Smooth muscle cell (in vitro differentiated cells): ENCODE measurements around the gene FETUB. TPM values are rescaled to one million over a fixed set of nuclear protein-coding genes. Genes with fewer than 3 reads are reported as not detected.

Source experiments
- DNase-seq: peaks from one replicate; lab custom pipeline; 2025; ENCODE audit not compliant: unreplicated experiment; lab: John Stamatoyannopoulos, UW
- H2AFZ ChIP-seq: fragments of 200-600 bp; sonication (generic); 2 replicates; pipeline ENCODE4 v1.6.0; 2016; ENCODE audit warnings: antibody characterized with exemption, low read depth, mild to moderate bottlenecking
- H3F3A ChIP-seq: fragments of 200-600 bp; sonication (generic); 2 replicates; pipeline ENCODE4 v1.6.0; 2017; ENCODE audit warnings: antibody characterized with exemption, low read depth
- H3K27ac ChIP-seq: fragments of 200-600 bp; sonication (generic); 2 replicates; pipeline ENCODE4 v1.5.1; 2016; ENCODE audit warnings: low read depth, mild to moderate bottlenecking
- H3K27me3 ChIP-seq: fragments of 200-600 bp; sonication (generic); 2 replicates; pipeline ENCODE4 v1.6.1; 2016; ENCODE audit warnings: low read depth, mild to moderate bottlenecking
- H3K36me3 ChIP-seq: fragments of 200-600 bp; sonication (generic); 2 replicates; pipeline ENCODE4 v1.5.1; 2016; ENCODE audit warnings: low read depth
- H3K4me1 ChIP-seq: fragments of 200-600 bp; sonication (generic); 2 replicates; pipeline ENCODE4 v1.5.1; 2016; ENCODE audit warnings: low read depth
- H3K4me2 ChIP-seq: fragments of 200-600 bp; sonication (generic); 2 replicates; pipeline ENCODE4 v1.6.0; 2016; ENCODE audit warnings: mild to moderate bottlenecking
- H3K4me3 ChIP-seq: fragments of 200-600 bp; sonication (generic); 2 replicates; pipeline ENCODE4 v1.5.1; 2016; ENCODE audit warnings: mild to moderate bottlenecking
- H3K79me2 ChIP-seq: fragments of 200-600 bp; sonication (generic); 2 replicates; pipeline ENCODE4 v1.6.0; 2016; ENCODE audit warnings: low read depth, mild to moderate bottlenecking
- H3K9ac ChIP-seq: fragments of 200-600 bp; sonication (generic); 2 replicates; pipeline ENCODE4 v1.6.0; 2016; ENCODE audit warnings: low read depth
- H3K9me3 ChIP-seq: fragments of 200-600 bp; sonication (generic); replicated peaks from 2 replicates; pipeline ENCODE4 v1.5.1; 2016; ENCODE audit warnings: low read depth
- H4K20me1 ChIP-seq: fragments of 200-600 bp; sonication (generic); 2 replicates; pipeline ENCODE4 v1.6.0; 2016; ENCODE audit warnings: low read depth
- WGBS: methylation state at CpG from one replicate; pipeline ENCODE4 v1.1.7; 2016; ENCODE audit warnings: low lambda C conversion rate; 5-methylcytosine and 5-hydroxymethylcytosine counted together
- polyA plus RNA-seq: library from polyadenylated mRNA; unstranded; fragments of >200 nt; fragmentation: Nextera tagmentation; extraction: Ambion mirVana; gene quantifications from 2 replicates; pipeline ENCODE4 v1.2.1, GENCODE V29; 2016
- total RNA-seq: library from RNA; depleted of rRNA; stranded (reverse); fragments of >200 nt; gene quantifications from 2 replicates; pipeline ENCODE4 v1.2.3, GENCODE V29; 2014
- TF ChIP-seq, protein P1 (sequence below): fragments of 200-600 bp; sonication (generic); IDR thresholded peaks from 2 replicates; pipeline ENCODE4 v1.5.1; 2017; ENCODE audit warnings: borderline replicate concordance, mild to moderate bottlenecking, antibody characterized with exemption; ENCODE audit not compliant: insufficient read depth, poor library complexity, severe bottlenecking

The FETUB gene
- total and polyA plus RNA-seq, 2 experiments from 2014 or later, result 1.9 TPM; not detected in 1

DNA sequence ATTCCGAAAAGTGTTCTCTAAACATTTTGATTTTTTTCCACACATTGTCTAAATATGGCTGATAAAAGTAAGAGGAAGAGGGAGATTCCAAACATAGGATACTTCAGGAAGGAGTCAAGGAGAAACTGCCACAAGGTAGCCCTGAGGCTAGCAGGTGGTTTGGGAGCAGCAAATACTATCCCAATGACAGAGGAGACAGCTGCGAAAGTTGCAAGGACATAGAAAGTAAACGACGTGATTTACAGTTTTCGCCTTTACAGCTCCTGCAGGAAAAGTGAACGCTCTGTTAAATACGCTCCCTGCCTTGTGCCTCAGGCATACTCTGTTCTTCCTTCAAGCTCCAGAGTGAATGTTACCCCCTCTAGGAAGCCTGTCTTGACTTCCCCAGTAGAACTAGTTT is 3.7 kb upstream of the FETUB start:
- WGBS, result 93% methylated on average over 7 of the region's 7 CpGs
- TF ChIP-seq, protein P1, sequence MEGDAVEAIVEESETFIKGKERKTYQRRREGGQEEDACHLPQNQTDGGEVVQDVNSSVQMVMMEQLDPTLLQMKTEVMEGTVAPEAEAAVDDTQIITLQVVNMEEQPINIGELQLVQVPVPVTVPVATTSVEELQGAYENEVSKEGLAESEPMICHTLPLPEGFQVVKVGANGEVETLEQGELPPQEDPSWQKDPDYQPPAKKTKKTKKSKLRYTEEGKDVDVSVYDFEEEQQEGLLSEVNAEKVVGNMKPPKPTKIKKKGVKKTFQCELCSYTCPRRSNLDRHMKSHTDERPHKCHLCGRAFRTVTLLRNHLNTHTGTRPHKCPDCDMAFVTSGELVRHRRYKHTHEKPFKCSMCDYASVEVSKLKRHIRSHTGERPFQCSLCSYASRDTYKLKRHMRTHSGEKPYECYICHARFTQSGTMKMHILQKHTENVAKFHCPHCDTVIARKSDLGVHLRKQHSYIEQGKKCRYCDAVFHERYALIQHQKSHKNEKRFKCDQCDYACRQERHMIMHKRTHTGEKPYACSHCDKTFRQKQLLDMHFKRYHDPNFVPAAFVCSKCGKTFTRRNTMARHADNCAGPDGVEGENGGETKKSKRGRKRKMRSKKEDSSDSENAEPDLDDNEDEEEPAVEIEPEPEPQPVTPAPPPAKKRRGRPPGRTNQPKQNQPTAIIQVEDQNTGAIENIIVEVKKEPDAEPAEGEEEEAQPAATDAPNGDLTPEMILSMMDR, result no peak
- no peak overlapping the region for H3K27ac ChIP-seq

GRCh38 chr3:186637686-186638085 is 2.5 kb upstream of the FETUB start:
- Histone ChIP-seq H3K9me3 (no peaks in the 10 kb centered on the region), H3K4me3 (no peak overlapping the region), H3F3A (no peaks in the 10 kb centered on the region), H3K4me2 (no peak overlapping the region), H3K27me3 (peaks cover 7% of the 10 kb centered on the region), H3K36me3 (no peaks in the 10 kb centered on the region), H3K79me2 (no peaks in the 10 kb centered on the region), H3K4me1 (peaks cover 4% of the 10 kb centered on the region), H3K27ac (no peak overlapping the region), H3K9ac (no peak overlapping the region), H2AFZ (no peak overlapping the region), H4K20me1 (no peaks in the 10 kb centered on the region)
- no peak for DNase-seq
- WGBS, result 79% methylated on average over 3 of the region's 3 CpGs
- TF ChIP-seq, protein P1, result no peak

More for the DNA sequence above, 3.7 kb upstream of the FETUB start:
- no peak for DNase-seq
- Histone ChIP-seq H3K79me2 (no peaks in the 10 kb centered on the region), H3K36me3 (no peaks in the 10 kb centered on the region), H3K4me2 (no peak overlapping the region), H2AFZ (no peak overlapping the region), H3K9ac (no peak overlapping the region), H3K27me3 (peaks cover 4% of the 10 kb centered on the region), H3K9me3 (no peaks in the 10 kb centered on the region), H3K4me1 (peaks cover 4% of the 10 kb centered on the region), H4K20me1 (no peaks in the 10 kb centered on the region), H3K4me3 (no peak overlapping the region), H3F3A (no peaks in the 10 kb centered on the region)

- Histone ChIP-seq H4K20me1 (no peaks in the 10 kb centered on the region), H3K4me2 (no peak overlapping the region), H3K27me3 (peaks cover 7% of the 10 kb centered on the region), H3K4me1 (peaks cover 4% of the 10 kb centered on the region), H3K9ac (no peak overlapping the region), H3K27ac (no peak overlapping the region), H3F3A (no peaks in the 10 kb centered on the region), H3K9me3 (no peaks in the 10 kb centered on the region), H3K4me3 (no peak overlapping the region), H2AFZ (no peak overlapping the region), H3K79me2 (no peaks in the 10 kb centered on the region), H3K36me3 (no peaks in the 10 kb centered on the region)
- TF ChIP-seq, protein P1, result no peak
- WGBS, result 85% methylated on average over 2 of the region's 2 CpGs
- DNase-seq, result no peak
These were observed 1.9 kb upstream of the FETUB start for GRCh38 chr3:186638259-186638658.

DNA sequence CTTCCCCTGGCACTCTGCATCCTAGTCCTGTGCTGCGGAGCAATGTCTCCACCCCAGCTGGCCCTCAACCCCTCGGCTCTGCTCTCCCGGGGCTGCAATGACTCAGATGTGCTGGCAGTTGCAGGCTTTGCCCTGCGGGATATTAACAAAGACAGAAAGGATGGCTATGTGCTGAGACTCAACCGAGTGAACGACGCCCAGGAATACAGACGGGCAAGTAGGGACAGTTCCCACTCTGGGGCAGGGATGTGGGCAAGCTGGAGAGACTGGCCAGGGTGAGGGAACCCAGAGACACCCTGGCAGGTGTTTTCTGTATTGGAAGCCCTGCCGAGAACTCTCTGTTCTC is 247 bp downstream of the FETUB start:
- Histone ChIP-seq H3K79me2 (no peaks in the 10 kb centered on the region), H3F3A (no peaks in the 10 kb centered on the region), H3K27me3 (peaks cover 3% of the 10 kb centered on the region), H3K4me1 (peaks cover 4% of the 10 kb centered on the region), H3K4me2 (peak overlapping the region; percentile 5), H4K20me1 (no peaks in the 10 kb centered on the region), H2AFZ (no peak overlapping the region), H3K27ac (peak overlapping the region; percentile 9), H3K9ac (no peak overlapping the region), H3K4me3 (no peak overlapping the region), H3K9me3 (no peaks in the 10 kb centered on the region), H3K36me3 (no peaks in the 10 kb centered on the region)
- DNase-seq, result peak; percentile 4
- TF ChIP-seq, protein P1, result no peak
- WGBS, result 32% methylated on average over 9 of the region's 9 CpGs
